Coronary artery (tissue), 2 donors: ENCODE results near the gene BRIP1.

Source experiments
- DNase-seq: peaks from one replicate; pipeline ENCODE4 v3.0.0-alpha.2; 2017; ENCODE audit warnings: low spot score
- H3K27ac ChIP-seq, 2 donors: fragments of 200-600 bp; sonication (generic); one replicate each; pipeline ENCODE4 v1.5.1; 2016 to 2019
- H3K4me3 ChIP-seq: fragments of 200-600 bp; sonication (generic); 2 replicates; pipeline ENCODE4 v1.5.1; 2016; ENCODE audit warnings: mild to moderate bottlenecking, moderate library complexity
- CTCF ChIP-seq: fragments of 200-600 bp; sonication (generic); IDR thresholded peaks from one replicate; pipeline ENCODE4 v1.5.1; 2019; ENCODE audit warnings: antibody characterized with exemption

Gene BRIP1

GRCh38 chr17:61848247-61848646 lies 15.1 kb downstream of the BRIP1 start:
- Histone ChIP-seq H3K4me3 (no peak overlapping the region), H3K27ac (no peak overlapping the region)
- DNase-seq: no peak
- no peak for TF ChIP-seq CTCF

- DNase-seq: no peak
- Histone ChIP-seq H3K27ac (no peak overlapping the region), H3K4me3 (no peak overlapping the region)
- no peak for TF ChIP-seq CTCF
Observed at GRCh38 chr17:61847659-61848058, 15.7 kb downstream of the BRIP1 start.

GRCh38 chr17:61846761-61847375 lies 16.5 kb downstream of the BRIP1 start:
- Histone ChIP-seq H3K27ac (no peak overlapping the region), H3K4me3 (no peak overlapping the region)
- no peak for TF ChIP-seq CTCF
- DNase-seq: no peak

GRCh38 chr17:61846088-61846487 lies 17.2 kb downstream of the BRIP1 start:
- no peak for TF ChIP-seq CTCF
- no peak for DNase-seq
- Histone ChIP-seq H3K4me3 (no peak overlapping the region), H3K27ac (no peak overlapping the region)

GRCh38 chr17:61843435-61843834 lies 19.9 kb downstream of the BRIP1 start:
- TF ChIP-seq CTCF: no peak
- Histone ChIP-seq H3K27ac (no peak overlapping the region), H3K4me3 (no peak overlapping the region)
- no peak for DNase-seq

GRCh38 chr17:61842899-61843298 lies 20.4 kb downstream of the BRIP1 start:
- Histone ChIP-seq H3K27ac (no peak overlapping the region), H3K4me3 (no peak overlapping the region)
- TF ChIP-seq CTCF: no peak
- no peak for DNase-seq

GRCh38 chr17:61839300-61839786 lies 24.0 kb downstream of the BRIP1 start:
- TF ChIP-seq CTCF: no peak
- no peak overlapping the region for H3K27ac ChIP-seq
- no peak for DNase-seq
- no peak overlapping the region for H3K4me3 ChIP-seq
